ENCODE data around the gene SMIM13. TPM values are rescaled to one million over a fixed set of nuclear protein-coding genes. Genes with fewer than 3 reads are reported as not detected.

Gene SMIM13
- total and polyA plus RNA-seq, 2 donors (not counting 3 experiments of a cell fraction or from before 2014, with no cell fraction given): 3.2 to 14.7 TPM

DNA sequence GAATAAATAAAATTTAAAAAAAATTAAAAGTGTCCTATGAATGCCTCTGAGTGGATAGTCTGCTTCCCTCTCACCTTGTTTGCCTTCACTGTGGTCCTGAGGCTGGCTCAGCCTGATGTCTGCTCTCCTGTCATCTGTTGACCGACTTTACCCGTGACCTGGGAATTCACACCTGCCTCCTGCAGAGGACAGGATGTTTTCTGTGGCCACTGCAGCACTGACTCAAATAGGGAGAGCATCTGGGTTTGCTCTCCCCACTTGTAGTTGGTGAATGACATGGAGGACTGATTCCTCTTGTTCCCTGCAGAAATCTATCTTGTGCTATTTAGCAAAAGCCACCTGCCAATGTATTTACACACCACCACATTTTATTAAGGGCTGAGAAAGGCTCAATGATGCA, 70.3 kb downstream of the SMIM13 start:
- Histone ChIP-seq H3K9ac (replicated peaks; ENCODE audit: extremely low read depth, insufficient read depth, low read length) (no peak overlapping the region), H3K36me3 (ENCODE audit: control insufficient read depth in 2 of 2, extremely low read depth in 1 of 2, insufficient read depth in 2 of 2, low read length in 2 of 2) (no peaks in the 10 kb centered on the region), H3K4me3 (replicated peaks in 1 of 3; ENCODE audit: insufficient read depth in 1 of 3, low read depth in 1 of 3, low read length in 3 of 3) (no peak overlapping the region), H3K9me3 (replicated peaks; ENCODE audit: control insufficient read depth, insufficient read depth, low read length) (peaks cover 2% of the 10 kb centered on the region), H3K4me2 (ENCODE audit: insufficient read depth, low read length) (no peak overlapping the region), H3K79me2 (ENCODE audit: control insufficient read depth, insufficient read depth, low read length) (no peaks in the 10 kb centered on the region), H3K27me3 (ENCODE audit: control insufficient read depth in 2 of 2, insufficient read depth in 2 of 2, low read length in 2 of 2) (no peaks in the 10 kb centered on the region), H3K9me1 (replicated peaks; ENCODE audit: control insufficient read depth, extremely low read depth, insufficient read depth, low read length) (no peaks in the 10 kb centered on the region), H2AFZ (ENCODE audit: low read depth, low read length) (no peak overlapping the region), H3K4me1 (ENCODE audit: control insufficient read depth, extremely low read depth, insufficient read depth, low read length) (no peaks in the 10 kb centered on the region), H4K20me1 (replicated peaks; ENCODE audit: control insufficient read depth, extremely low read depth, insufficient read depth, low read length) (no peaks in the 10 kb centered on the region), H3K27ac (ENCODE audit: insufficient read depth, low read depth, low read length) (no peak overlapping the region)
- ChIA-PET CTCF (interaction anchor here (0.8 kb wide), 1 partner anchor 20 kb away, joined by 3 read pairs; no protein-coding TSS in a partner anchor), POLR2A (no interaction called here)
- BruUV-seq (replicated peaks): no TSS peak
- TF ChIP-seq JUN (IDR thresholded peaks at IDR 0.05; ENCODE audit: borderline replicate concordance, insufficient read depth, insufficient read length, low read depth) (no peak), POLR2AphosphoS5 (IDR thresholded peaks at IDR 0.05; ENCODE audit: insufficient read depth, low read depth, low read length) (no peak), MYC (IDR thresholded peaks at IDR 0.05; ENCODE audit: low read depth, low read length) (no peak), FOS (IDR thresholded peaks at IDR 0.05; ENCODE audit: borderline replicate concordance, insufficient read depth, low read length) (no peak), POLR2A (IDR thresholded peaks at IDR 0.05; ENCODE audit: low read depth, low read length) (no peak)
- no peak for FAIRE-seq
- dilution Hi-C loops (cut with MboI; ENCODE audit: extremely low pct_ligation_motif_present, low sequenced_read_pairs): no loop called here
- DNase-seq (ENCODE audit: low read depth, low spot score): no peak
- intact Hi-C loops (cut with micrococcal nuclease): no loop called here

DNA sequence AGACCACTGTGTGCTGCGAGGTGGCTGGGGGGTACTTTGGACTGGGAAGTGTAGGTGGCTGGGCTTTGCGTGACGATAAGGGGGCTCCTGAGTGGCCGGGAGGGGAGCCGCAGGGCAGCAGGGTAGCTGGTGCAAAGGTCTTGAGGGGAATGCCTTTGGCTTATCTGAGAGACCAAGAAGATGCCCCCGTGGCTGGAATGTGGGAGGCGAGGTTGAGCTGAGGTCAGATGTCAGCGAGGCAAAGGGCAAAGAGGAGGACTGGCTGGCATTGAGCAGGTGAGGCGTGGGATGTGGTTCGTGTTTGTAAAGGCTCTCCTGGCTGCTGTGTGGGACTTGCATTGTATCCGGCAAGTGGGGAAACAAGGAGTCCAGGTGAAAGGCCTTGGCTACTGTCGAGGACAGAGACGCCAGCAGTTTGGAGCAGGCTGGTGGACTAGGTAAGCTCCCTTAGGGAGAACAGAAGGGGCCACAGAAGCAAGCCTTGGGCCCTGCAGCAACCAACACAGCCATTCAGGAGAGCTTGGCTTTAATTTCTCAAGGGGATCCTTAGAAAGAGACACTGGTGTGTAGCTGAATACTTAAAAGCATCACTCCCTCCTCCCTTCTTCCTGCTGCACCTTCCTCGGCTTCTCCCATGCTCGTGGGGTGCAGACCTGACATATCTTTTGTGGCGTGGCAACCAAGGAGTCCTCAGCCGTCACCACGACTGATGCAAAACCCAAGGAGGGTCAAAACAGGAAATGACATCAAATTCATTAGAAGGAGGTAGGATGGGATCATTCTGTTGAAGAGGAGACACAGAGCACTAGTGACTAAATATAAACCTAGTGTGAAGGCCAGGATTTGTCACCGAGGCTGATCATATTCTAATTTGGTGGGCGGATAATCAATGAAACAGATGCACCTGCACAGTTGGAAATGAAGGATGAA, 71.3 kb downstream of the SMIM13 start:
- no peak overlapping the region for H3K4me3 ChIP-seq (replicated peaks in 1 of 3; ENCODE audit: insufficient read depth in 1 of 3, low read depth in 1 of 3, low read length in 3 of 3)
- H3K4me1 ChIP-seq (ENCODE audit: control insufficient read depth, extremely low read depth, insufficient read depth, low read length): no peaks in the 10 kb centered on the region
- no peak overlapping the region for H2AFZ ChIP-seq (ENCODE audit: low read depth, low read length)
- no peaks in the 10 kb centered on the region for H3K79me2 ChIP-seq (ENCODE audit: control insufficient read depth, insufficient read depth, low read length)
- H3K36me3 ChIP-seq (ENCODE audit: control insufficient read depth in 2 of 2, extremely low read depth in 1 of 2, insufficient read depth in 2 of 2, low read length in 2 of 2): no peaks in the 10 kb centered on the region
- no peaks in the 10 kb centered on the region for H3K27me3 ChIP-seq (ENCODE audit: control insufficient read depth in 2 of 2, insufficient read depth in 2 of 2, low read length in 2 of 2)
- intact Hi-C loops (cut with micrococcal nuclease) (no loop called here), dilution Hi-C loops (cut with MboI; ENCODE audit: extremely low pct_ligation_motif_present, low sequenced_read_pairs) (no loop called here)
- DNase-seq (ENCODE audit: low read depth, low spot score) (no peak), FAIRE-seq (no peak)
- no TSS peak for BruUV-seq (replicated peaks)
- no peak overlapping the region for H3K27ac ChIP-seq (ENCODE audit: insufficient read depth, low read depth, low read length)
- no peak overlapping the region for H3K4me2 ChIP-seq (ENCODE audit: insufficient read depth, low read length)
- TF ChIP-seq FOS (IDR thresholded peaks at IDR 0.05; ENCODE audit: borderline replicate concordance, insufficient read depth, low read length) (no peak), EZH2 (IDR thresholded peaks at IDR 0.05; ENCODE audit: borderline replicate concordance, low read depth, low read length, severe bottlenecking) (no peak), JUN (IDR thresholded peaks at IDR 0.05; ENCODE audit: borderline replicate concordance, insufficient read depth, insufficient read length, low read depth) (no peak), POLR2AphosphoS5 (IDR thresholded peaks at IDR 0.05; ENCODE audit: insufficient read depth, low read depth, low read length) (no peak), CTCF (IDR thresholded peaks at IDR 0.05; ENCODE audit: extremely low read depth in 1 of 2, insufficient read depth in 1 of 2, low read depth in 1 of 2, low read length in 2 of 2) (no peak), MYC (IDR thresholded peaks at IDR 0.05; ENCODE audit: low read depth, low read length) (no peak), POLR2A (IDR thresholded peaks at IDR 0.05; ENCODE audit: low read depth, low read length) (no peak), GATA2 (IDR thresholded peaks at IDR 0.05; ENCODE audit: insufficient read depth, insufficient read length, low read depth, low read length) (no peak)
- TF ChIP-seq, protein P1, sequence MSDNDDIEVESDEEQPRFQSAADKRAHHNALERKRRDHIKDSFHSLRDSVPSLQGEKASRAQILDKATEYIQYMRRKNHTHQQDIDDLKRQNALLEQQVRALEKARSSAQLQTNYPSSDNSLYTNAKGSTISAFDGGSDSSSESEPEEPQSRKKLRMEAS (IDR thresholded peaks at IDR 0.05; ENCODE audit: insufficient read depth, insufficient read length): no peak
- no peak overlapping the region for H3K9ac ChIP-seq (replicated peaks; ENCODE audit: extremely low read depth, insufficient read depth, low read length)
- ChIA-PET CTCF (no interaction called here), POLR2A (no interaction called here)
- H3K9me1 ChIP-seq (replicated peaks; ENCODE audit: control insufficient read depth, extremely low read depth, insufficient read depth, low read length): no peaks in the 10 kb centered on the region
- H4K20me1 ChIP-seq (replicated peaks; ENCODE audit: control insufficient read depth, extremely low read depth, insufficient read depth, low read length): no peaks in the 10 kb centered on the region
- H3K9me3 ChIP-seq (replicated peaks; ENCODE audit: control insufficient read depth, insufficient read depth, low read length): peaks cover 1% of the 10 kb centered on the region
